NCI-H524 treated with DMSO at 0.1 percent for 48 hours (cell line): ENCODE measurements around the gene CADM2.
"Not testable (repeated sequence)": the region's sequence is repeated elsewhere in the genome, so short reads cannot be mapped to it uniquely, and the experiment has no call there.

Source experiments
- DNase-seq: peaks from one replicate; lab custom pipeline; 2025; lab: John Stamatoyannopoulos, UW

The CADM2 gene

DNA sequence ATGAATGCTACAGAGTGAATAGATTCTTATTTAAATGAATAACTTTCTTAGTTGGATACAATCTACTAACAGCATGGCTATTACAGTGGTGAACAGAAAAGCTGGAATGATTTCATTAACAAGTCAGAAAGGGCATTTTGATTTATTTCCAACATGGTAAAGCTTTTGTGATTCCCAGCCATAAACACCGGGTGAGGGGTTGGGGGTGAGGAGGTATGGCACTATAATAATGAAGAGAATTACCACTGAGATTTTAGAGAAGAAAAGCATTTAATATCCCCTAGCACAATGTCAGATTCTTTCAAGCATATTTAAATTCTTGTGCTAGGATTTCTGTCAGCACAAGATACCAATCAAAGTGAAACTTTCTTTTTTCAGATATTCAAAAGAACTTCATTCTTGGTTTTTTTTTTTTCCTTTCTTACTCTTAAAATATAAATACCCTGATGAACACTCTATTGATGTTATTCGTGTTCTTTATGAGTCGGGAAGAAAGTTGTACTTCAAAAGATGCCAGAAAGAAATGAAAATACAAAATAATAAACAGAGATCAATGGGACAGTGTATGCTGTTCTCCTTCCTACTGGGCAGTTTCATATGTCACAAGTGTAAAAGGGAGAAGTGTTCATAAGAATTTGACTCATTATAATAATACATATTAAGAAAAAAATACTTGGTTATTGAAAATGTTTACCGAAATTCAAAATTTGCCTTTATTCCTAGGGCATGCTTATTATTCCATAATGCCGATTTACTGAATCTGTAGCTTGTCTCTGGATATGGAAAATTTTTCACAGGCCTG, 522.8 kb downstream of the CADM2 start:
- DNase-seq = no peak

- no peak for DNase-seq
Measured at GRCh38 chr3:85482213-85482490, 523.4 kb downstream of the CADM2 start.

DNA sequence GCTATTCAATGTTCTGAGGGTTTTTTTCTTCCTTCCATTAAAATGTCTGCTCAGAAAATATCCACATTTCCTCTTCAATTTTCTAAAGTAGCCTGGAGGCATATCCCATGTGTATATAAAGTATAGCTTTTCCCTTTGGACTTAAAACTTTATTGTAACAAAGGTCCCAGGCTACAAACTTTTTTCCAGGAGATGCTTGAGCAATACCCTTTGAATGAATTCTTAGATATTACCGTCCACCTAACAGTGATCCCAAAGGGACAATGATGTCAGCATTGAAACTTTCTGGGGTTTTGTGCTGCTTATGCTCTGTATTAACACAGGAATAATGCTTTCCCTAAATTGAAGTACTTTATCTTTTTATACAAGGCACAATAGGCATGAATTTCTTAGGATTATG, 525.2 kb downstream of the CADM2 start:
- DNase-seq = no peak

- DNase-seq = no peak
Measured at GRCh38 chr3:85487375-85487774, 528.6 kb downstream of the CADM2 start.

- no peak for DNase-seq
Measured at GRCh38 chr3:85495602-85496001, 536.8 kb downstream of the CADM2 start.

GRCh38 chr3:85498177-85498576, 539.4 kb downstream of the CADM2 start:
- DNase-seq = no peak

GRCh38 chr3:85502148-85502875, 543.5 kb downstream of the CADM2 start:
- DNase-seq = no peak

DNA sequence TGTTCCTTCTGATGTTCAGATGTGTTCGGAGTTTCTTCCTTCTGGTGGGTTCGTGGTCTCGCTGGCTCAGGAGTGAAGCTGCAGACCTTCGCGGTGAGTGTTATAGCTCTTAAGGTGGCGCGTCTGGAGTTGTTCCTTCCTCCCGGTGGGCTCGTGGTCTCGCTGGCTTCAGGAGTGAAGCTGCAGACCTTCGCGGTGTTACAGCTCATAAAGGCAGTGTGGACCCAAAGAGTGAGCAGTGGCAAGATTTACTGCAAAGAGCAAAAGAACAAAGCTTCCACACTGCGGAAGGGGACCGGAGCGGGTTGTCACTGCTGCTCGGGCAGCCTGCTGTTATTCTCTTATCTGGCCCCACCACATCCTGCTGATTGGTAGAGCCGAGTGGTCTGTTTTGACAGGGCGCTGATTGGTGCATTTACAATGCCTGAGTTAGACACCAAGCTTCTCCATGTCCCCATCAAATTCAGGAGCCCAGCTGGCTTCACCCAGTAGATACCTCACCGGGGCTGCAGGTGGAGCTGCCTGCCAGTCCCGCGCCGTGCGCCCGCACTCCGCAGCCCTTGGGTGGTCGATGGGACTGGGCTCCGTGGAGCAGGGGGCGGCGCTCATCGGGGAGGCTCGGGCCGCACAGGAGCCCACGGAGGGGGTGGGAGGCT, 545.5 kb downstream of the CADM2 start:
- DNase-seq = not testable (repeated sequence)

- DNase-seq = not testable (repeated sequence)
Measured at GRCh38 chr3:85504785-85505511, 546.2 kb downstream of the CADM2 start.

DNA sequence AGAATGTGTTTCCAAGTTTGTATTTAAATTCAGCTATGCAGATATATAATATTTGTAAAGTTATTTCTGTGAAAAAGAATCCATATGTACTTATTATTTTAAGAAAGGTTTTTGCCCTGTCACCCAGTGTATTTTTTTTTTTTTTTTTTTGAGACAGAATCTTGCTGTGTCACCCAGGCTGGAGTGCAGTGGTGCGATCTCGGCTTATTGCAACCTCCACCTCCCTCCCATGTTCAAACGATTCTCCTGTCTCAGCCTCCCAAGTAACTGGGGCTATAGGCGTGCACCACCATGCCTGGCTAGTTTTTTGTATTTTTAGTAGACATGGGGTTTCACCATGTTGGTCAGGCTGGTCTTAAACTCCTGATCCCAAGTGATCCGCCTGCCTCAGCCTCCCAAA, 548.3 kb downstream of the CADM2 start:
- DNase-seq = not testable (repeated sequence)

DNA sequence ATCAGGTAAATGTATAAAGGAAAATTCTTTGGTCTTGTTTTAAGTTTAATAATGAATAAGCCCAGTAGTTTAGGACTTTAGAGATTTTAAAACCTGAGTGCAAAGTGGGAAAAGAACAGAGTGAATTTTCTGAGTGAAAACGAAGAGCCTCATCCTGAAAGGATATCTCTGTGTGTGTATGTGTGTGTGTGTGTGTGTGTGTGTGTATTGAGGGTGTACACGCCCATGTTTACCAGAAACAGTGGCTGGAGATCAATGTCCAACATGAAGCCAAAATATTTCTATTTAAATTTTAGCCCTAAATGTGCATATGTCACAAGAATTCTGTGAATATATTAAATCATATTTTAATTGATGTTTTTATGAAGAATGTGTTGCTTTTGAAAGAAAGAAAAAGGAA, 549.9 kb downstream of the CADM2 start:
- no peak for DNase-seq

- DNase-seq = no peak
Measured at GRCh38 chr3:85516146-85516545, 557.4 kb downstream of the CADM2 start.

- no peak for DNase-seq
Measured at GRCh38 chr3:85524104-85524503, 565.3 kb downstream of the CADM2 start.

DNA sequence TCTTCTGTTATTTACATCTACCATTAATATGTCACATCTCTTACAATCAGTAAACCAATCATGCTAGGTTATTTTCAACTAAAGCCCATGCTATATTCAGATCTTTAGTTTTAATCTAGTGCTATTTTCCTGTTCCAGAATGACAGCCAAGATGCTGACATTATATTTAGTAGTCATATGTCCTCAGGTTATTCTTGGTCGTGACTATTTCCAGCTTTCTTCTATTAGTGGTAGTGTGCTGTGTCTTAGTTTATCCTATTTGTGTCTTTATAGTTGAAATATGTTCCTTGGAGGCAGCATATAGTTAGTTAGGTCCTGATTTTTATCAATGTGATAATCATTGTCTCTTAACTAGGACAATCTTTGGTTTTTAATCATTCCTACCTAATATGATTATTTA, 566.5 kb downstream of the CADM2 start:
- DNase-seq = no peak

- DNase-seq = peak; percentile 6
Measured at GRCh38 chr3:85533586-85533985, 574.8 kb downstream of the CADM2 start.

DNA sequence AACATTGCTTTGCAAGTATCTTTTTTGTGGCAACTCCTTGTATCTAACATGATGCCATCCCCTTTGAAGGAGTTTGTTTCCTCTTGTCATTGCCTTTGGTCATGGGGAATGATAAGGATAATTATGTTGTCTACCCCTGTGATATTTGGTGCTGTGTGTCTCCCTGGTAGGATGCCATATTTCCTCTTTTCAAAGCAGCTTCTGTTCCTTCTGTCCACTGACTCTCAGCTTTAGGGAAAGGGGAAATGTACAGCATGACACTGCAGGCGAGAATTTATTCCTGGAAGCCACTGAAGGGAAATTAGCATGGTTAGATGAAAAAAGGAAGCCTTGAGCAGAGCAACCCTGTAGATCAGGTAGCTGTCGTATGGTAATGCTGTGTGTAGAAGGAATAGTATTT, 576.7 kb downstream of the CADM2 start:
- no peak for DNase-seq

DNA sequence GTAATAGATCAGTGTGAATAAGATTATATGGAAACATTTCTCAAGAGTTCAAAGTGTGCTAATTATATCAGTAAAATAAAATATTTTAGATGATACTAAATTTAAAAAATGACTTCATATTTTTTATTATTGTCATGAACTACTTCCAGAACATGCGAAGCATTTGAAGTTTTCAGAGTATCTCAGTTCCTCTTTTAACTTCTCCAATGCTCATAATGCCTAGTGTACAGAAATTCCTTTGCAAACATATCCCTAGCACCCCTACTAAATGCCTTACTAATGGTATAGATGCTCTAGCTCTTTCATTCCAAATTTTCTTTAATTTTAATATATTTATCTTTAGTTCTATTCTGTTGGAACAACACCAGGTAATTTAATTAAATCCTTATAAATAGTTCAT, 580.4 kb downstream of the CADM2 start:
- DNase-seq = no peak

- DNase-seq = no peak
Measured at GRCh38 chr3:85554153-85554552, 595.4 kb downstream of the CADM2 start.

DNA sequence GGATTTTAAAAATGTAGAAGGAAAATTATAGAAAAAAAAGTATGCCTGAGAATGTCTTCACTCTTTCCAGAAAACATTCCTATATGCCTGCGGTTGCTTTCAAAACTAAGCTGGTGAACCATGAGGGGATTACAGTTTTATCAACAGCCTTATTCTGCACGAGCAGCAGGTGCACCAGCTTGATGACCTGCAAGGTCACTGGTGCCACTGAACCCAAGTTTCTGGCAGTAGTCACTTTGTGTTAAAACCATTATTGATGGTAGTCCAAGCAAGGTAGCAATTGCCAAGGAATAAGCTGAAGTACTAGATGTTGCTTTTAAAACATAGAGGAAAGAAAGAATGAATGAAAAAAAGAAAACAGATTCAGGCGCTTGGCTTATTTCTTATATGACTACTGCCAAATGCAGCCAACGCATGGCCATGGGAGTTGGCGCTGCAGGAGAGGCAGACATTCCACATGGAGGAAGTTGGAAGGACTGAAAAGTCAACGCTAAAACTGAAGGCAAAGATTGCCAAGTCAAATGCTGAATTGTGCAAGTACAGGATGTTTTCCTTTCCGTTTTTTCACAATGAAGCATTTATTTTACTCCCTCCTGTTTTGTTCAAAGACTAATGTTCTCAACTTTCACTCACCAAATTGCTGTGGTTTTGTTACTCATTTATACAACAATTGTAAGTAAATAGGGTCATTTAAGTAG, 601.4 kb downstream of the CADM2 start:
- no peak for DNase-seq

GRCh38 chr3:85567071-85567676, 608.4 kb downstream of the CADM2 start:
- DNase-seq = no peak

- DNase-seq = no peak
Measured at GRCh38 chr3:85570819-85571218, 612.0 kb downstream of the CADM2 start.

- DNase-seq = no peak
Measured at GRCh38 chr3:85571835-85572234, 613.0 kb downstream of the CADM2 start.
